CD4-positive, CD25-positive, alpha-beta regulatory T cell (primary cell): ENCODE data around the gene EXOSC2. TPM values are rescaled to one million over a fixed set of nuclear protein-coding genes. Genes with fewer than 3 reads are reported as not detected.

Experiments
- polyA plus RNA-seq, 4 donors: library from polyadenylated mRNA; unstranded; fragments of 300-500 nt; fragmentation: Illumina TruSeq; gene quantifications; one replicate each; pipeline ENCODE4 v1.2.3, GENCODE V29; 2021
- total RNA-seq: library from RNA; stranded (reverse); gene quantifications from one replicate; pipeline ENCODE4 v1.2.3, GENCODE V29; 2022

EXOSC2 gene
- total and polyA plus RNA-seq, 5 donors from 2014 or later = 24.1 to 47.1 (median 28.6) TPM

Other genes with a start within 250 kb of the EXOSC2 start
- gene ASS1, start 248.8 kb upstream of the EXOSC2 start, total RNA-seq = not detected
- gene ASS1, start 248.8 kb upstream of the EXOSC2 start, polyA plus RNA-seq = not detected
- gene FUBP3, start 114.2 kb upstream of the EXOSC2 start, total RNA-seq = 34.2 TPM
- 10 to 100 TPM; 20.0 to 26.7 (median 23.2) TPM for gene FUBP3, start 114.2 kb upstream of the EXOSC2 start, polyA plus RNA-seq
- gene PRDM12, start 29.2 kb upstream of the EXOSC2 start, total RNA-seq = not detected
- under 1 TPM in 1 of 4 donors, not detected in 3; 0.10 TPM for gene PRDM12, start 29.2 kb upstream of the EXOSC2 start, polyA plus RNA-seq
- gene ABL1, start 141.5 kb downstream of the EXOSC2 start, total RNA-seq = 33.9 TPM
- gene ABL1, start 141.5 kb downstream of the EXOSC2 start, polyA plus RNA-seq = 1 to 10 TPM; 5.5 to 9.2 (median 8.3) TPM
- not detected for gene QRFP, start 203.0 kb downstream of the EXOSC2 start, total RNA-seq
- gene QRFP, start 203.0 kb downstream of the EXOSC2 start, polyA plus RNA-seq = not detected
- gene FIBCD1, start 245.5 kb downstream of the EXOSC2 start, total RNA-seq = not detected
- gene FIBCD1, start 245.5 kb downstream of the EXOSC2 start, polyA plus RNA-seq = not detected